Smooth muscle cell (in vitro differentiated cells): ENCODE data around the gene ZRSR2. TPM values are rescaled to one million over a fixed set of nuclear protein-coding genes. Genes with fewer than 3 reads are reported as not detected.

Experiments used
- DNase-seq: peaks from one replicate; lab custom pipeline; 2025; ENCODE audit not compliant: unreplicated experiment; lab: John Stamatoyannopoulos, UW
- H2AFZ ChIP-seq: fragments of 200-600 bp; sonication (generic); 2 replicates; pipeline ENCODE4 v1.6.0; 2016; ENCODE audit warnings: antibody characterized with exemption, low read depth, mild to moderate bottlenecking
- H3F3A ChIP-seq: fragments of 200-600 bp; sonication (generic); 2 replicates; pipeline ENCODE4 v1.6.0; 2017; ENCODE audit warnings: antibody characterized with exemption, low read depth
- H3K27ac ChIP-seq: fragments of 200-600 bp; sonication (generic); 2 replicates; pipeline ENCODE4 v1.5.1; 2016; ENCODE audit warnings: low read depth, mild to moderate bottlenecking
- H3K27me3 ChIP-seq: fragments of 200-600 bp; sonication (generic); 2 replicates; pipeline ENCODE4 v1.6.1; 2016; ENCODE audit warnings: low read depth, mild to moderate bottlenecking
- H3K36me3 ChIP-seq: fragments of 200-600 bp; sonication (generic); 2 replicates; pipeline ENCODE4 v1.5.1; 2016; ENCODE audit warnings: low read depth
- H3K4me1 ChIP-seq: fragments of 200-600 bp; sonication (generic); 2 replicates; pipeline ENCODE4 v1.5.1; 2016; ENCODE audit warnings: low read depth
- H3K4me2 ChIP-seq: fragments of 200-600 bp; sonication (generic); 2 replicates; pipeline ENCODE4 v1.6.0; 2016; ENCODE audit warnings: mild to moderate bottlenecking
- H3K4me3 ChIP-seq: fragments of 200-600 bp; sonication (generic); 2 replicates; pipeline ENCODE4 v1.5.1; 2016; ENCODE audit warnings: mild to moderate bottlenecking
- H3K79me2 ChIP-seq: fragments of 200-600 bp; sonication (generic); 2 replicates; pipeline ENCODE4 v1.6.0; 2016; ENCODE audit warnings: low read depth, mild to moderate bottlenecking
- H3K9ac ChIP-seq: fragments of 200-600 bp; sonication (generic); 2 replicates; pipeline ENCODE4 v1.6.0; 2016; ENCODE audit warnings: low read depth
- H3K9me3 ChIP-seq: fragments of 200-600 bp; sonication (generic); replicated peaks from 2 replicates; pipeline ENCODE4 v1.5.1; 2016; ENCODE audit warnings: low read depth
- H4K20me1 ChIP-seq: fragments of 200-600 bp; sonication (generic); 2 replicates; pipeline ENCODE4 v1.6.0; 2016; ENCODE audit warnings: low read depth
- CTCF ChIP-seq: fragments of 200-600 bp; sonication (generic); IDR thresholded peaks from 2 replicates; pipeline ENCODE4 v1.5.1; 2017; ENCODE audit warnings: borderline replicate concordance, mild to moderate bottlenecking, antibody characterized with exemption; ENCODE audit not compliant: insufficient read depth, poor library complexity, severe bottlenecking
- WGBS: methylation state at CpG from one replicate; pipeline ENCODE4 v1.1.7; 2016; ENCODE audit warnings: low lambda C conversion rate; 5-methylcytosine and 5-hydroxymethylcytosine counted together
- polyA plus RNA-seq: library from polyadenylated mRNA; unstranded; fragments of >200 nt; fragmentation: Nextera tagmentation; extraction: Ambion mirVana; gene quantifications from 2 replicates; pipeline ENCODE4 v1.2.1, GENCODE V29; 2016
- total RNA-seq: library from RNA; depleted of rRNA; stranded (reverse); fragments of >200 nt; gene quantifications from 2 replicates; pipeline ENCODE4 v1.2.3, GENCODE V29; 2014

Gene ZRSR2
- total and polyA plus RNA-seq, 2 experiments from 2014 or later, result 7.1 to 23.9 TPM

- H3K4me1 ChIP-seq, result peaks cover 10% of the 10 kb centered on the region
- TF ChIP-seq CTCF, result no peak
- no peaks in the 10 kb centered on the region for H3K27me3 ChIP-seq
- H3K27ac ChIP-seq, result no peak overlapping the region
- H3F3A ChIP-seq, result no peaks in the 10 kb centered on the region
- no peak overlapping the region for H3K4me3 ChIP-seq
- no peak overlapping the region for H3K4me2 ChIP-seq
- H3K36me3 ChIP-seq, result no peaks in the 10 kb centered on the region
- H3K9me3 ChIP-seq, result no peaks in the 10 kb centered on the region
- no peak overlapping the region for H3K9ac ChIP-seq
- no peak overlapping the region for H2AFZ ChIP-seq
- H4K20me1 ChIP-seq, result no peaks in the 10 kb centered on the region
- H3K79me2 ChIP-seq, result no peaks in the 10 kb centered on the region
- DNase-seq, result no peak
These were observed 74.3 kb downstream of the ZRSR2 start for GRCh38 chrX:15864629-15865028.

- no peak overlapping the region for H3K4me3 ChIP-seq
- no peaks in the 10 kb centered on the region for H3F3A ChIP-seq
- no peaks in the 10 kb centered on the region for H3K79me2 ChIP-seq
- no peaks in the 10 kb centered on the region for H3K27me3 ChIP-seq
- H3K4me2 ChIP-seq, result no peak overlapping the region
- no peak overlapping the region for H3K27ac ChIP-seq
- H3K36me3 ChIP-seq, result no peaks in the 10 kb centered on the region
- no peak for DNase-seq
- peak overlapping the region; percentile 34 for H2AFZ ChIP-seq
- H3K4me1 ChIP-seq, result peaks cover 10% of the 10 kb centered on the region
- no peak for TF ChIP-seq CTCF
- no peaks in the 10 kb centered on the region for H4K20me1 ChIP-seq
- no peak overlapping the region for H3K9ac ChIP-seq
- no peaks in the 10 kb centered on the region for H3K9me3 ChIP-seq
- WGBS, result 46% methylated on average over 3 of the region's 3 CpGs
These were observed 75.9 kb downstream of the ZRSR2 start for GRCh38 chrX:15866147-15866546.

- H3K27me3 ChIP-seq, result no peaks in the 10 kb centered on the region
- no peak overlapping the region for H3K27ac ChIP-seq
- DNase-seq, result no peak
- no peaks in the 10 kb centered on the region for H4K20me1 ChIP-seq
- WGBS, result 94% methylated on average over 4 of the region's 4 CpGs
- no peak overlapping the region for H3K9ac ChIP-seq
- no peaks in the 10 kb centered on the region for H3K79me2 ChIP-seq
- no peaks in the 10 kb centered on the region for H3K9me3 ChIP-seq
- H3K36me3 ChIP-seq, result no peaks in the 10 kb centered on the region
- H3K4me1 ChIP-seq, result peaks cover 10% of the 10 kb centered on the region
- no peak overlapping the region for H3K4me2 ChIP-seq
- H3K4me3 ChIP-seq, result no peak overlapping the region
- H3F3A ChIP-seq, result no peaks in the 10 kb centered on the region
- H2AFZ ChIP-seq, result no peak overlapping the region
- TF ChIP-seq CTCF, result no peak
These were observed 79.4 kb downstream of the ZRSR2 start for GRCh38 chrX:15869695-15870094.

GRCh38 chrX:15870310-15870709, 80.0 kb downstream of the ZRSR2 start:
- Histone ChIP-seq H4K20me1 (no peaks in the 10 kb centered on the region), H3K27me3 (no peaks in the 10 kb centered on the region), H3K36me3 (no peaks in the 10 kb centered on the region), H2AFZ (no peak overlapping the region), H3F3A (no peaks in the 10 kb centered on the region), H3K4me3 (no peak overlapping the region), H3K9ac (no peak overlapping the region), H3K4me1 (peaks cover 6% of the 10 kb centered on the region), H3K27ac (no peak overlapping the region), H3K9me3 (no peaks in the 10 kb centered on the region), H3K4me2 (no peak overlapping the region), H3K79me2 (no peaks in the 10 kb centered on the region)
- TF ChIP-seq CTCF, result no peak
- 84% methylated on average over 4 of the region's 4 CpGs for WGBS
- DNase-seq, result no peak

Other genes with a start within 250 kb of the ZRSR2 start
- 1.6 and 5.1 TPM in 2 replicates for gene ACE2, start 189.5 kb upstream of the ZRSR2 start, total RNA-seq
- 1.0 and 1.6 TPM in 2 replicates for gene ACE2, start 189.5 kb upstream of the ZRSR2 start, polyA plus RNA-seq
- gene CLTRN, start 125.7 kb upstream of the ZRSR2 start, total RNA-seq, result 1.1 and 3.1 TPM in 2 replicates
- gene CLTRN, start 125.7 kb upstream of the ZRSR2 start, polyA plus RNA-seq, result 1.9 and 2.4 TPM in 2 replicates
- 10.1 and 15.9 TPM in 2 replicates for gene CA5B, start 52.2 kb upstream of the ZRSR2 start, total RNA-seq
- 9.0 and 10.3 TPM in 2 replicates for gene CA5B, start 52.2 kb upstream of the ZRSR2 start, polyA plus RNA-seq
- 162 and 233 TPM in 2 replicates for gene AP1S2, start 64.3 kb downstream of the ZRSR2 start, total RNA-seq
- gene AP1S2, start 64.3 kb downstream of the ZRSR2 start, polyA plus RNA-seq, result 86.7 and 120 TPM in 2 replicates